Omental fat pad (tissue), 4 donors: ENCODE measurements around the gene NAT16. TPM values are rescaled to one million over a fixed set of nuclear protein-coding genes. Genes with fewer than 3 reads are reported as not detected.
"Not testable (repeated sequence)": the region's sequence is repeated elsewhere in the genome, so short reads cannot be mapped to it uniquely, and the experiment has no call there.

ENCODE experiments used
- ATAC-seq: fragments of 150-250 bp; one replicate; pipeline ENCODE4 v1.9.1; 2016; ENCODE audit warnings: mild to moderate bottlenecking, moderate library complexity; ENCODE audit not compliant: low FRiP score
- DNase-seq: peaks from one replicate; pipeline ENCODE4 v3.0.0-alpha.2; 2019; ENCODE audit warnings: low spot score
- total RNA-seq, 4 donors: library from RNA; depleted of rRNA; stranded (reverse); fragments of >200 nt; gene quantifications; one replicate each; pipeline ENCODE4 v1.1.0, GENCODE V29; 2016
- TF ChIP-seq, protein P1 (sequence below), 3 donors: fragments of 450-650 bp; IDR thresholded peaks; one replicate each; pipeline ENCODE4 v1.5.1; 2016 to 2017; ENCODE audit warnings: antibody characterized with exemption in 3 of 3, mild to moderate bottlenecking in 3 of 3, moderate library complexity in 2 of 3

The NAT16 gene
- total RNA-seq, 4 donors from 2014 or later, result 0.09 TPM; not detected in 3

DNA sequence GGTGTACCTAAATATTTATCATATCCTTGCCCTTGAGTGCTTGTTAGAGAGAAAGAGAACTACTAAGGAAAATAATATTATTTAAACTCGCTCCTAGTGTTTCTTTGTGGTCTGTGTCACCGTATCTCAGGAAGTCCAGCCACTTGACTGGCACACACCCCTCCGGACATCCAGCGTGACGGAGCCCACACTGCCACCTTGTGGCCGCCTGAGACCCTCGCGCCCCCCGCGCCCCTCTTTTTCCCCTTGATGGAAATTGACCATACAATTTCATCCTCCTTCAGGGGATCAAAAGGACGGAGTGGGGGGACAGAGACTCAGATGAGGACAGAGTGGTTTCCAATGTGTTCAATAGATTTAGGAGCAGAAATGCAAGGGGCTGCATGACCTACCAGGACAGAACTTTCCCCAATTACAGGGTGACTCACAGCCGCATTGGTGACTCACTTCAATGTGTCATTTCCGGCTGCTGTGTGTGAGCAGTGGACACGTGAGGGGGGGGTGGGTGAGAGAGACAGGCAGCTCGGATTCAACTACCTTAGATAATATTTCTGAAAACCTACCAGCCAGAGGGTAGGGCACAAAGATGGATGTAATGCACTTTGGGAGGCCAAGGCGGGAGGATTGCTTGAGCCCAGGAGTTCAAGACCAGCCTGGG is 41.8 kb downstream of the NAT16 start:
- ATAC-seq (peak; percentile 81), DNase-seq (peak; percentile 88)
- TF ChIP-seq, protein P1, sequence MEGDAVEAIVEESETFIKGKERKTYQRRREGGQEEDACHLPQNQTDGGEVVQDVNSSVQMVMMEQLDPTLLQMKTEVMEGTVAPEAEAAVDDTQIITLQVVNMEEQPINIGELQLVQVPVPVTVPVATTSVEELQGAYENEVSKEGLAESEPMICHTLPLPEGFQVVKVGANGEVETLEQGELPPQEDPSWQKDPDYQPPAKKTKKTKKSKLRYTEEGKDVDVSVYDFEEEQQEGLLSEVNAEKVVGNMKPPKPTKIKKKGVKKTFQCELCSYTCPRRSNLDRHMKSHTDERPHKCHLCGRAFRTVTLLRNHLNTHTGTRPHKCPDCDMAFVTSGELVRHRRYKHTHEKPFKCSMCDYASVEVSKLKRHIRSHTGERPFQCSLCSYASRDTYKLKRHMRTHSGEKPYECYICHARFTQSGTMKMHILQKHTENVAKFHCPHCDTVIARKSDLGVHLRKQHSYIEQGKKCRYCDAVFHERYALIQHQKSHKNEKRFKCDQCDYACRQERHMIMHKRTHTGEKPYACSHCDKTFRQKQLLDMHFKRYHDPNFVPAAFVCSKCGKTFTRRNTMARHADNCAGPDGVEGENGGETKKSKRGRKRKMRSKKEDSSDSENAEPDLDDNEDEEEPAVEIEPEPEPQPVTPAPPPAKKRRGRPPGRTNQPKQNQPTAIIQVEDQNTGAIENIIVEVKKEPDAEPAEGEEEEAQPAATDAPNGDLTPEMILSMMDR (IDR thresholded peaks at IDR 0.05), result peak in 2 of 3 donors; percentile 45 to 60

DNA sequence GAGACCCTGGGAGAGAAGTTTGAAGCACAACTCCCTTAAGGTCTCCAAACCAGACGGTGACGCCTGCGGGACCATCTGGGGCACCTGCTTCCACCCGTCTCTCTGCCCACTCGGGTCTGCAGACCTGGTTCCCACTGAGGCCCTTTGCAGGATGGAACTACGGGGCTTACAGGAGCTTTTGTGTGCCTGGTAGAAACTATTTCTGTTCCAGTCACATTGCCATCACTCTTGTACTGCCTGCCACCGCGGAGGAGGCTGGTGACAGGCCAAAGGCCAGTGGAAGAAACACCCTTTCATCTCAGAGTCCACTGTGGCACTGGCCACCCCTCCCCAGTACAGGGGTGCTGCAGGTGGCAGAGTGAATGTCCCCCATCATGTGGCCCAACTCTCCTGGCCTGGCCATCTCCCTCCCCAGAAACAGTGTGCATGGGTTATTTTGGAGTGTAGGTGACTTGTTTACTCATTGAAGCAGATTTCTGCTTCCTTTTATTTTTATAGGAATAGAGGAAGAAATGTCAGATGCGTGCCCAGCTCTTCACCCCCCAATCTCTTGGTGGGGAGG is 42.4 kb downstream of the NAT16 start:
- ATAC-seq (peak; percentile 13), DNase-seq (no peak)
- TF ChIP-seq, protein P1 (IDR thresholded peaks at IDR 0.05), result no peak

DNA sequence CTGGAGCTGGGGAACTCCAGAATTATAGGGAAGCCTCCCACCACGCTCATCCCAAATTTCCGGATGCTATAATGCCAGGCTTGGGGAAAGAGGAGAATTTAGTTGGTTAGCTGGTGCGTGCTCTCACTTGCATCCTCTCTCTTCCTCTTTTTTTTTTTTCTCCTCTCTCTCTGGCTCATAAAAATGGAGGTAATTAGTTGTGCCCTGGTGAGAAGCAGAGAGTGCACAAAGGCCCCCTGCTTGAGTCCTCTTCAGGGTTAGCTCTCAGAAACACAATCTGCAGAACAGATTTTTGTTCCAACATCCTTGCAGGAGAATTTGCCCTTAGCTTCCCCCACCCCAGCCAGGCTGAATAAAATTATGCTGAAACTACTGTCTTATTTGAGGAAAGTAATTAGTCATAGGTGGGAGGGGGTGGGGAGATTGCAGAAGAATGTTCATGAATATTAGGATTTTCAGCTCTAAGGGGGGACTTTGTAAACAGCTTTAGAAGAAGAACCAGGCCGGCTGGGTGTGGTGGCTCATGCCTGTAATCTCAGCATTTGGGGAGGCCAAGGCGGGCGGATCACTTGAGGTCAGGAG is 45.6 kb downstream of the NAT16 start:
- TF ChIP-seq, protein P1 (IDR thresholded peaks at IDR 0.05), result no peak

DNA sequence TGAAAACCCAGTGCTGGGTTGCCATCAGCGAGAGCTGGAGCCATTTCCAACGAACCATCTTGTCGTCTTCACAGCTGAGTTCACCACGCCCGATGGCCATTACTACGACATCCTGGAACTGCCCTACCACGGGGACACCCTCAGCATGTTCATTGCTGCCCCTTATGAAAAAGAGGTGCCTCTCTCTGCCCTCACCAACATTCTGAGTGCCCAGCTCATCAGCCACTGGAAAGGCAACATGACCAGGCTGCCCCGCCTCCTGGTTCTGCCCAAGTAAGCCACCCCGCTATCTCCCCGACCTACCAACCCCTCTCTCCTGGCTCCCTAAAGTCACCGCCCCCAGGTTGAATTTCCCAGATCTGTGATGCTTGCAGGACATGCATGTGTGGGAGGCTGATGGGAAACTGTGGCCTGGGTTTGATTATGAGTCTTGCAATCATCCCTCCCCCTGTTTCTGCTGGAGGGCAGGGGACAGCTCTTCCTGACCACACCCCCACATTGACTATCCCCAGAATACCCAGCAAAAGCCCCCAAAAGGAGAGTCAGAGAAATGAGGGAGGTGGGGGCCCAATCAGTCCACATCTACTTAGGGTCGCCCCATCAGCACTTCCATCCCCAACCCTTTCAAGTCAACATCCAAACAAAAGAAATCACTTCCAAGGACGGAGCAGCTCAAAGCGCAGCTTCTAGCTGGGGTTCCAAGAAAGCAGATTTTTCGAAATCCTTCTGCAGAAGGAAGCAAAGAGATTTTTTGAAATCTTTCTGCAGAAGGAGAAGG is 46.3 kb downstream of the NAT16 start:
- TF ChIP-seq, protein P1 (IDR thresholded peaks at IDR 0.05), result no peak
- DNase-seq (no peak), ATAC-seq (no peak)

More for the DNA sequence above, 45.6 kb downstream of the NAT16 start:
- ATAC-seq (no peak), DNase-seq (no peak)

DNA sequence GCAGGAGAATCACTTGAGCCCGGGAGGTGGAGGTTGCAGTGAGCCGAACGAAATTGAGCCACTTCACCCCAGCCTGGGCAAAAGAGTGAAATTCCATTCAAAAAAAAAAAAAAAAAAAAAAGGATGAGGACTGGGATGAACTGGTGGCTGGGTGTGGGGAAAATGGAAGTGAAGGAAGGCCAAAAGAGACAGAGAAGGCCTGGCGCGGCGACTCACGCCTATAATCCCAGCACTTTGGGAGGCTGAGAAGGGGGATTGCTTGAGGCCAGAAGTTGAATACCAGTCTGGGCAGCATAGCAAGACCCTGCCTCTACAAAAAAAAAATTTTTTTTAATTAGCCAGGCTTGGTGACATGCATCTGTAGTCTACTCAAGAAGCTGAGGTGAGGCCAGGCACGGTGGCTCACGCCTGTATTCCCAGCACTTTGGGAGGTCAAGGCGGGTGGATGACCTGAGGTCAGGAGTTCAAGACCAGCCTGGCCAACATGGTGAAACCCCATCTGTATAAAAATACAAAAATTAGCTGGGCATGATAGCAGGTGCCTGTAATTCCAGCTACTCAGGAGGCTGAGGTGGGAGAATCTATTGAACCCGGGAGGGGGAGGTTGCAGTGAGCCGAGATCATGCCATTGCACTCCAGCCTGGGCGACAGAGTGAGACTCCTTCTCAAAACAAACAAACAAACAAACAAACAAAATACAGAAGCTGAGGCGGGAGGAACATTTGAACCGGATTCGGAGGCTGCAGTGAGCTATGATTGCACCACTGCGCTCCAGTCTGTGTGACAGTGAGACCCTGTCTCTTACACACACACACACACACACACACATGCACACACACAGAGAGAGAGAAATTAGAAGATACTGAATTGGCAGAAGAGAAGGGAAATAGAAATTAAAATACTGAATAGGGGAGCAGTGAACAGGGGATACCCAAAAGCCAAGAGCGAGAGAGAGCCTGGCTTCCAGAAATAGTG is 47.2 kb downstream of the NAT16 start:
- not testable (repeated sequence) for ATAC-seq, DNase-seq

DNA sequence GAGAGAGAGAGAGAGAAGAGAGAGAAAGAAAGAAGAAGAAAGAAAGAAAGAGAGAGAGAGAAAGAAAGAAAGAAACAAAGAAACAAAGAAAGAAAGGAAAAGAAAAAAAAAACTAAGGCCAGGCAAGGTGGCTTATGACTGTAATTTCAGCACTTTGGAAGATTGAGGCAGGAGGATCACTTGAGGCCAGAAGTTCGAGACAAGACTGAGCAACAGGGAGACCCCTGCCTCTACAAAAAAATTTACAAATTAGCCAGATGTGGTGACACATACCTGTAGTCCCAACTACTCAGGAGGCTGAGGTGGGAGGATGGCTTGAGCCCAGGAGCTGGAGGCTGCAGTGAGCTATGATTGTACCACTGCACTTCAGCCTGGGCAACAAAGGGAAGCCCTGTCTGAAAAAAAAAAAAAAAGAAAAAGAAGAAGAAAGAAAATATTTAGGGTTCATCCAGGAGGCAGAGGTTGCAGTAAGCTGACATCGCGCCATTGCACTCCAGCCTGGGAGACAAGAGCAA is 50.4 kb downstream of the NAT16 start:
- DNase-seq (no peak), ATAC-seq (no peak)
- TF ChIP-seq, protein P1 (IDR thresholded peaks at IDR 0.05), result no peak
